Activated CD8-positive, alpha-beta T cell treated with anti-CD3 and anti-CD28 coated beads for 36 hours (primary cell): ENCODE measurements around the gene FBXL19. TPM values are rescaled to one million over a fixed set of nuclear protein-coding genes. Genes with fewer than 3 reads are reported as not detected.

Experiments
- ATAC-seq: fragments of 200-7000 bp; cut with Tn5 transposase; one replicate; pipeline ENCODE4 v1.10.0; 2021; ENCODE audit warnings: mild to moderate bottlenecking, moderate library complexity
- CTCF ChIA-PET: fragments of 350-600 bp; sonication (Branson Sonifier 250); formaldehyde crosslinking; loops from one replicate; lab custom pipeline; 2021; ENCODE audit warnings: antibody characterized with exemption; lab: Charles Lee
- POLR2A ChIA-PET: fragments of 350-600 bp; sonication (Branson Sonifier 250); formaldehyde crosslinking; loops from one replicate; lab custom pipeline; 2021; ENCODE audit warnings: antibody characterized with exemption; lab: Charles Lee
- DNase-seq: peaks from one replicate; pipeline ENCODE4 v3.0.0-alpha.2; 2020
- H3K27ac Mint-ChIP-seq: one replicate; pipeline ENCODE4 v1.8.0; 2021; ENCODE audit warnings: mild to moderate bottlenecking, mixed read lengths
- H3K27me3 Mint-ChIP-seq: one replicate; pipeline ENCODE4 v1.8.0; 2021; ENCODE audit warnings: mixed read lengths
- H3K36me3 Mint-ChIP-seq: one replicate; pipeline ENCODE4 v1.8.0; 2021; ENCODE audit warnings: low read depth, mixed read lengths
- H3K4me1 Mint-ChIP-seq: one replicate; pipeline ENCODE4 v1.8.0; 2021; ENCODE audit warnings: low read depth, mixed read lengths
- H3K4me3 Mint-ChIP-seq: one replicate; pipeline ENCODE4 v1.8.0; 2021; ENCODE audit warnings: mild to moderate bottlenecking, moderate library complexity, mixed read lengths
- H3K9me3 Mint-ChIP-seq: one replicate; pipeline ENCODE4 v1.8.0; 2021; ENCODE audit warnings: mixed read lengths
- CTCF ChIP-seq: fragments of 200-600 bp; IDR thresholded peaks from one replicate; pipeline ENCODE4 v1.8.0; 2022; ENCODE audit warnings: antibody characterized with exemption, mild to moderate bottlenecking
- intact Hi-C: fragments of 100-400 bp; cut with micrococcal nuclease; formaldehyde crosslinking; loops from one replicate; pipeline ENCODE4 v1.10.0; 2022
- total RNA-seq, 2 experiments: library from RNA; stranded (reverse); gene quantifications; one replicate each; pipeline ENCODE4 v1.2.3, GENCODE V29; 2021

Gene FBXL19
- total RNA-seq: 10 to 100 TPM; 21.1 to 22.0 TPM

- intact Hi-C loops: loop anchor here (10.0 kb wide), 1 partner anchor 229 kb away; the partner anchor contains the start of gene SRCAP
- no peaks in the 10 kb centered on the region for H3K36me3 Mint-ChIP-seq
- peak within 1 kb of the TSS; percentile 99 for H3K4me3 Mint-ChIP-seq
- ChIA-PET CTCF (interaction anchor here (1.0 to 3.7 kb wide), 2 partner anchors 18 to 109 kb away, joined by 3 to 22 read pairs; no protein-coding TSS in a partner anchor), POLR2A (interaction anchor here (0.8 kb wide), 1 partner anchor 150 kb away, joined by 3 read pairs; no protein-coding TSS in a partner anchor)
- H3K27me3 Mint-ChIP-seq: no peaks in the 10 kb centered on the region
- no peaks in the 10 kb centered on the region for H3K9me3 Mint-ChIP-seq
- no peak for TF ChIP-seq CTCF
- peak within 1 kb of the TSS; percentile 100 for H3K27ac Mint-ChIP-seq
- peak; percentile 33 for DNase-seq
- peaks cover 20% of the 10 kb centered on the region for H3K4me1 Mint-ChIP-seq
- no peak for ATAC-seq
Observed at GRCh38 chr16:30923554-30924075, at the start of gene FBXL19. TSS of gene FBXL19 (plus strand) at chr16:30923572. CDS start at chr16:30925755, 2,183 bp downstream.

GRCh38 chr16:30874244-30874820 lies 49.0 kb upstream of the FBXL19 start:
- ATAC-seq: no peak
- Mint-ChIP-seq H3K9me3 (no peaks in the 10 kb centered on the region), H3K4me3 (peak overlapping the region; percentile 98), H3K27me3 (no peaks in the 10 kb centered on the region), H3K36me3 (peaks cover 26% of the 10 kb centered on the region), H3K27ac (peak overlapping the region; percentile 99), H3K4me1 (peaks cover 34% of the 10 kb centered on the region)
- no peak for TF ChIP-seq CTCF
- ChIA-PET CTCF (interaction anchor here (1.3 to 4.9 kb wide), 4 partner anchors 27 to 60 kb away, joined by 4 to 30 read pairs (median 14); no protein-coding TSS in a partner anchor), POLR2A (interaction anchor here (0.7 to 4.6 kb wide), 15 partner anchors 11 to 457 kb away, joined by 3 to 64 read pairs (median 3); partner anchors contain the start of genes BCL7C, CTF1, FUS and ORAI3)
- no peak for DNase-seq
- intact Hi-C loops: loop anchor here (2.0 kb wide), 1 partner anchor 14 kb away; no protein-coding TSS in a partner anchor

- ChIA-PET CTCF (interaction anchor here (0.7 to 4.9 kb wide), 5 partner anchors 27 to 61 kb away, joined by 3 to 30 read pairs (median 5); no protein-coding TSS in a partner anchor), POLR2A (interaction anchor here (0.7 to 4.6 kb wide), 19 partner anchors 10 to 457 kb away, joined by 3 to 64 read pairs (median 3); partner anchors contain the start of genes BCL7C, CTF1, FUS and ORAI3)
- DNase-seq: peak; percentile 91
- peaks cover 34% of the 10 kb centered on the region for H3K4me1 Mint-ChIP-seq
- peak; percentile 79 for ATAC-seq
- H3K27ac Mint-ChIP-seq: peak overlapping the region; percentile 99
- intact Hi-C loops: loop anchor here (2.0 kb wide), 1 partner anchor 14 kb away; no protein-coding TSS in a partner anchor
- no peaks in the 10 kb centered on the region for H3K9me3 Mint-ChIP-seq
- H3K4me3 Mint-ChIP-seq: peak overlapping the region; percentile 98
- peaks cover 26% of the 10 kb centered on the region for H3K36me3 Mint-ChIP-seq
- no peak for TF ChIP-seq CTCF
- no peaks in the 10 kb centered on the region for H3K27me3 Mint-ChIP-seq
Observed at GRCh38 chr16:30874821-30875717, 48.3 kb upstream of the FBXL19 start.

- Mint-ChIP-seq H3K4me1 (peaks cover 37% of the 10 kb centered on the region), H3K36me3 (peaks cover 28% of the 10 kb centered on the region), H3K4me3 (peak overlapping the region; percentile 98), H3K9me3 (no peaks in the 10 kb centered on the region), H3K27me3 (no peaks in the 10 kb centered on the region), H3K27ac (peak overlapping the region; percentile 99)
- intact Hi-C loops: loop anchor here (2.0 kb wide), 1 partner anchor 13 kb away; no protein-coding TSS in a partner anchor
- ATAC-seq (peak; percentile 59), DNase-seq (peak; percentile 44)
- TF ChIP-seq CTCF: no peak
- ChIA-PET POLR2A (interaction anchor here (1.0 to 4.6 kb wide), 11 partner anchors 10 to 105 kb away, joined by 3 to 64 read pairs (median 5); partner anchors contain the start of genes BCL7C, CTF1 and ORAI3), CTCF (interaction anchor here (0.7 to 4.9 kb wide), 3 partner anchors 25 to 31 kb away, joined by 3 to 30 read pairs (median 22); no protein-coding TSS in a partner anchor)
Observed at GRCh38 chr16:30875871-30876801, 47.2 kb upstream of the FBXL19 start.
